Measurements from ENCODE around the gene CEP72.
A peak's percentile ranks its signal among the peaks of the same experiment; 100 is the strongest.
"Not testable (repeated sequence)": the region's sequence is repeated elsewhere in the genome, so short reads cannot be mapped to it uniquely, and the experiment has no call there.

The CEP72 gene, protein sequence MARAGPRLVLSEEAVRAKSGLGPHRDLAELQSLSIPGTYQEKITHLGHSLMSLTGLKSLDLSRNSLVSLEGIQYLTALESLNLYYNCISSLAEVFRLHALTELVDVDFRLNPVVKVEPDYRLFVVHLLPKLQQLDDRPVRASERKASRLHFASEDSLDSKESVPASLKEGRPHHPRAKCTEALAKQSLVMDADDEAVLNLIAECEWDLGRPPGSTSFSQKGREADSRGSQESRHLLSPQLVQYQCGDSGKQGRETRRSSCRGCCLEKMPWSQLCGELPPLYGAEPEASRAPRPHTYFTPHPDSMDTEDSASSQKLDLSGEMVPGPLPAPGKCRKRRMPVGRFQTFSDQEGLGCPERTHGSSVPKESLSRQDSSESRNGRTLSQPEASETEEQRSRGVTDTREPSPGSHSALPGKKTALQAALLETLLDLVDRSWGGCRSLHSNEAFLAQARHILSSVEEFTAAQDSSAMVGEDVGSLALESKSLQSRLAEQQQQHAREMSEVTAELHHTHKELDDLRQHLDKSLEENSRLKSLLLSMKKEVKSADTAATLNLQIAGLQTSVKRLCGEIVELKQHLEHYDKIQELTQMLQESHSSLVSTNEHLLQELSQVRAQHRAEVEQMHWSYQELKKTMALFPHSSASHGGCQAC

DNA sequence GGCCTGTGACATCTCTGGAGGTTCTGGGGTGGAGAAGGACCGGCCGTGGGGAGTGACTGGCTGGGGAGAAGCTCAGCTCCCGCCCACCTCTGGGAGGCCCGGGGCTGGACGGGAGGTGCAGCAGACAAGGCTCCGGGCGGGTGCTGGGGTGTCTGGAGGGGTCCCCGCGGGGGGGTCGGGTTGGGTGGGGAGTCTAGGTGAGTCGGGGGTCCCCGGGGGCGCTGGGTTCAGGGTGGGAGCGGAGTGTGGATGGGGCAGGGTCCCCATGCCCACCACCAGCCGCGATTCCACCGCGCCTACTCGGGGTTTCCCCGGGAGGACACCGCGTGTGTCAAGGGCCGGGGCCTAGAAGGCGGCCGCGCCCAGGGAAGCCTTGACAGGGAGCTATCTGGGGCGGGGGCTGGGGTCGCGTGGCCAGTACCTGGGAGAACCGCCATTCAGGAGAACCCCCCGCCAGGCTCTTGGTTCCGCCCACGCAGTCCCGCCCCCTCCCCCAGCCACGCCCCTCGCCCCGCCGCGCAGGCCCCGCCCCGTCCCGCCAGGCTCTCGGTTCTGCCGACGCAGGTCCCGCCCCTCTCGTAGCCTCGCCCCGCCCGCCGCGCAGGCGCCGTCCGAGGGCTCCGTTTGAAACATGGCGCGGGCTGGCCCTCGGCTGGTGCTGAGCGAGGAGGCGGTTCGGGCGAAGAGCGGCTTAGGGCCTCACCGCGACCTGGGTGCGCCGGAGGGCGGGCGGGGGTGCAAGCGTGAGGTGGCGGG is at the start of gene CEP72:
Gene CEP72, plus strand, starts transcription at position 610 of the 756 bp plus-strand sequence. Its CDS starts 22 bp downstream, at position 632.
- DNase-seq, result peak; percentile 94

DNA sequence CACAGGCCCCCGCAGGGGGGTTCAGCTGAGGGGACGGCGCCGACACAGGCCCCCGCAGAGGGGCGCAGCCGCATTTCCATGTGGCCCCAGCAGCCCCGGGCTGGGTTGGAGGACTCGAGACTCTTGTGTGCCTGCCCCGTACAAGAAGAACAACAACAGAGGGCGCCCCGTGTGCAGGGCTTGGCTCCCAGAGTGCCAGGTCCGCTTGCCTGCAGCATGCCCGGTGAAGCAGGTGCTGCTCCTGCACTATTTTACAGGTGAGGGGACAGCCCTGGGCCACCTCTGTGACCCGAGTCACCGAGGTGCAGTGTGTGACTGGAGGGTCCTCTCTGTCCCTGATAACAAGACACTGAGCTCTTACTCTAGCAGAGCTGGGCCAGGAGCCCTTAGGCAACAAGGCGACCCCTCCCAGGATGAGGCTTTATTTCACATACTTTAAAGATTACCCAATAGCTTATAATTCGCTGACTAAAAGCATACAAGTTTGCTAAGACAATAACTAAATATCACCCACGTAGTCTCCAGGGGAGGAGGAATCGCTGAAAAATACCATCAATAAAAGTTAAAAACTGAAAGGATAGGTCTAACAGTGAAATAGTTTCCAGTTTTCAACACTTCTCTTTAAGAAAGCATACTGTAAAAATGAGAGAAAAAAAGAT is 46.2 kb upstream of the CEP72 start:
- DNase-seq, result no peak

DNA sequence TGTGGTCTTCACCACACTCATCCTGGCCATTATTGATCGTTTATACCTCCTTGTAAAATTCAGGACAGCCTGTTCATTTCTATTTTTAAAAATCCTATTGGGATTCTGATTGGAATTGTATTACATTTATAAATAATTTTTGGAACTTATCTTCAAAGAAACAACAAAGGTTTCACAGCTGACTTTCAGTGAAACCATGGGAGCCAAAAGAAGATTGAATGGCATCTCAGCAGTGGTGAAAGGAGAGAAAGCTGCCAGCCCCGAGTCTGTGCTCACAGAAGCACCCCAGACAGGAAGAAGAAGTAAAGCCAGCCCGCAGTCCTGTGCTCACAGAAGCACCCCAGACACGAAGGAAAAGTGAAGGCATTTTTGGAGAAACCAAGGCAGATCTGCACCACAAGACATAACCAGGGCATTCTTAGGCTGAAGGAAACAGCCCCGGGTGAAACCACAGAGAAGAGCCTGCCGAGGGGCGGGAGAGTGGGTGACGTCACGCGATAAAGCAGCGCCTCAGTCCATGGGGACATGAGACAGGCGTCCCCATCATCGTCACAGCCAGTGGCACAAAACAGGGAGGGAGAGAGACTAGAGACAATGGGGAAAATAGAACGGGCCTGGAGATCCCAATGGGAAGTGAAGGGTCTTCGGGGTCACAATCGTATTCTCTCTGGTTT is 45.4 kb upstream of the CEP72 start:
- DNase-seq, result no peak

DNA sequence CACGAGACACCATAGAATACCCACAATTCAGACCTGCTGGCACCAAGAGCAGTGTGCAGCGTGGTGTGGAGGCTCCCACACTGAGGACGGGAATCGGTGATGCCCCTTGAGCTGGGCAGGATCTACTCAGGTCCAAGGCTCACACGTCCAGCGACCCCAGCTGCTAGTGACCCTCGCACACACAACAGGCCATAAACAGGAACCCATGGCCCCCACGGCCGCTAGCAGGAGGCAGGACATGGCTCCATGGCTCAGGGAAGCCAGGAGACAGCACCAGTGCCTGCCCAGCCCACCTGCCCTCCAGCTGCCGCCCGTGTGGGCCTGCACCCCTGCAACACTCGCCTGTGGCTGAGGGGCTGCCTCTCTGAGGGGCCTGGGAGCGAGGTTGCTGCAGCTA is 44.5 kb upstream of the CEP72 start:
- no peak for DNase-seq

DNA sequence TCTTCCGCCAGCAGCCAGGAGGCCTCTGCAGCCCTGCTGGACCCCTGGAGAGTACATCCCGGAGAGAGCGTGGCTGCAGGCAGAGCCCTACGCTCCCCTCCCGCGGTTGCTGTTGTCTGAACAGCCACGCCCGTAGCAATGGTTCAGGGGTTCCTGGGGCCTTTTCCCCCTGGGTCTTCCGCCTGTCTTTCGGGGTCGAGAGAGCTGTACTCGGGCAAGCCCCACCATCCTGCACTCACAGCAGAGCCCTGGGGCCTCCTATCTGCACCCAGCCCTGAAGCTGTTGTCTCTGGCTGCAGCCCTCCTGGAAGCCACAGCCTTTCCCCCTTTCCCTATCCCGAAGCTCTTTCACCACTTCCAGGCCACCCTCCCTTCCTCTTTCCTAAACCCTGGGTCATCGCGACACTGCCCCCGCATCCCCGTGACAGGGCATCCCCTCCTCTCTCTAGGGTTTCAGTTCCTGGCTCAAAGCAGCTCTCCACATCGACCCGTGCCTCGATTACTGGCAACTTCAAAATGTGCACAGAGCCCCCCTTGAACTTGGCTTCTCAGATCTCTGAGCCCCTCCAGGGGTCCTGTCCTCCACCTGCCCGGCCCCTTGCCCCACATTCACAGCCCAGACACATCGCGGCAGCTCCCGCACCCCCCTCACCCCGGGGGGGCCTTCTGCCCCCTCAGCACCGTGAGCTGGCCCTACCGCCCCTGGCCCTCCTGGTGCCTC is 43.9 kb upstream of the CEP72 start:
- no peak for DNase-seq

DNA sequence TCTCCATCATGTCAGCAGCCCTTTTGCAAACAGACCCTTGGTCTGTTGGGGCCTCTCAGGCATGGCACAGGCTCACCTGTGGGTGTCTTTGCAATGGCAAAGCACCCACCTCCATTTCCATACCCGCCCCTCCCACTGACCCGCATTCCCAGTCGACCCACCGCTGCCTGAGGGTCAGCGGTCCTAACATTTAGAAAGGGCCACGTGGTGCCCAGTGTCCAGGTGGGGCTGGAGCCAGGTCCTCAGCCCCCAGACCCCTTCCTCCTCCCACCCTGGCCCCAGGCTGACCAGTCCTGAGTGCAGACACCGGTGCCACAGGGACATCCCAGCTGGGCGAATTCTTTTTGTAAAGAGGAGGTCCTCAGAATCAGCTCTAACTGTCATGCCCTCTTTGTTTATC is 43.3 kb upstream of the CEP72 start:
- DNase-seq, result no peak

DNA sequence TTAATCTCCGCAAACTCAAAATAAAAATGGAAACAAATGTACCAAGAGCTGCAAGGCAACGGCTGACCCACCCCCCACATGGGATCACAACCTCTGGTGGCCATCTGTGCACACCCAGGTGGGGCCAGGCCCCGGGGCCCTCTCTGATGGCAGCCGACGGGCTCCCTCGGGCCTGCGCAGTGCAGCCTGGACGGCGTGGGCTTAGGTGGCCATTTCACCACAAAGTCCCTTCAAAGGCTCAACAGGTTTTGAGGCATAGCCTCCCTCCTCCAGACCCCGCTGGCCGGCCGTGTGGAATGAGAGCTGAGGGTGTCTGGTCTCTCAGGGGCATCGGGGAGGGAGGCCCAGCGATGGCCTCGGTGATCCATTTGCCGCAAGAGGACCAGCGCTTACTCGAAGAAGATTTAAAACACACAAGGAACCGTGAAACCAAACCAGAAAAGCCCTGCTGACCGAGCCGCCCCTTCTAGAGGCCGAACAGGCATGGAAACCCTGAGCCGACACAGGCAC is 42.7 kb upstream of the CEP72 start:
- DNase-seq, result no peak

DNA sequence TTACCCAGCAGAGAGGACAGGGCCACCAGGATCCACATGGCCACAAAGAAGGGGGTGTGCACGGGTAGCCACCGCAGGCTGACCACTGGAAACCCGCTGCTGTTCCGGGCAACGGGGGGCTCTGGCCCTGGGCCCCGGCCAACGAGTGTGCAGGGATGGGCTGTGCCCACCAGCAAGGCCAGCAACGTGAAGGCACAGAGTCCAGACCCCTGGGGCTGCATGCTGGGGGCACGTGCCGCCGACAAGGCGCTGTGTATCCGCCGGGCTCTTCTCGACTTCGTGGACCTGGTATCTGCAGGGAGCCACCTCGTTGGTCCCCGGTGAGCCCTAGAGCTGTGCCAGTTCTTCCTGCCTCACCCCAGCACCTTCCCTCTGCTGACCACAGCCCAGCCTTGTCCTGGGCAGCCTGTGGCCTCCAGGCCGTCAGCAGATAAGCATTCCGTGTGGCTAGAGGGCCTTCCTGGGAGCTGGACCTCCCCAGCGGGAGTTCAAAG is 42.2 kb upstream of the CEP72 start:
- no peak for DNase-seq

DNA sequence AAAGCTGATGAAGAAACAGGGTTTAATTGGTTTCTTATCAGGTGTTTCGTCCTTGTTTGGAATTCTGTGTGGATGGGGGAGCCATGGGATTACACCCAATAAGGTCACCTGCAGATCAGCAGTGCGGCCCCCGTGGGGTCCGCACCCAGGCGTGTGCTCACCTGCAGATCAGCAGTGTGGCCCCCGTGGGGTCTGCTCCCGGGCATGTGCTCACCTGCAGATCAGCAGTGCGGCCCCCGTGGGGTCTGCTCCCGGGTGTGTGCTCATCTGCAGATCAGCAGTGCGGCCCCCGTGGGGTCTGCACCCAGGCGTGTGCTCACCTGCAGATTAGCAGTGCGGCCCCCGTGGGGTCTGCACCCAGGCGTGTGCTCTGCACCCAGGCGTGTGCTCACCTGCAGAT is 41.7 kb upstream of the CEP72 start:
- DNase-seq, result no peak

DNA sequence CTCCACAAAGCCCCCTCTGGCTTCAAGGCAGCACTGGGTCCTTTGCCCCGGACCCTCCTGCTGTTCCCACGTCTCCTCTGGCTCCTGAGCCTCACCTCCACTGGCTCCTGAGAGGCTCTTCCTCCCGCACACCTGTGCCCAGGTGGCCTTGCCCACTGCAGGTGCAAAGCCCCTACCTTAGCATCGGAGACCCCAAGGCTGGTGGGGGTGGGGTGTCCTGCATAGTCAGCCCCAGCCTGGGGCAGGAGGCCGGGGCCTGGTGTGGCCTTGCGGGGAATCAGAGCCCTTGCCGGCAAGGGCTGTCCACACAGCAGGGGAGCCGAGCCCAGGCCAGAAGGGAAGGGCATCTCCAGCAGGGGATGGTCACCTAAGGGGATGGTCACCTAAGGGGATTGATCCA is 41.3 kb upstream of the CEP72 start:
- DNase-seq, result no peak

DNA sequence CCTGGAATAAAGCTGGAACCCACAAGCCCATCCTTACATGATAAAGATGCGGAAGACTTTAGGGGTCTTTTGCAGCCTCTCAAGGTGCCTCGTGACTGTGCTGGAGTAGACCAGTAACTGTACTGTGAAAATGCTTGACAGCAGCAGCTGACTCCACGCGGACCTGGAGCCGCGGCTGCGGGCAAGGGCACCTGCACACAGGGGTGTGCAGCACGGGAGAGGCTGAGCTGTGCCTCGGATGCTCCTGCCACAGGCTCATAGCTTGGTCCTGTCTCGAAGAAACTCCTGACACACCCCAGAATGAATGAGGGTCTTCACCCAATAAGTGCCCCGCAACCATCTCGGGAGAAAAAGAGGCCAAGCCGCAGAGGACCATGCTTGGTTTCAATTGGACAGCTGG is 40.3 kb upstream of the CEP72 start:
- no peak for DNase-seq

DNA sequence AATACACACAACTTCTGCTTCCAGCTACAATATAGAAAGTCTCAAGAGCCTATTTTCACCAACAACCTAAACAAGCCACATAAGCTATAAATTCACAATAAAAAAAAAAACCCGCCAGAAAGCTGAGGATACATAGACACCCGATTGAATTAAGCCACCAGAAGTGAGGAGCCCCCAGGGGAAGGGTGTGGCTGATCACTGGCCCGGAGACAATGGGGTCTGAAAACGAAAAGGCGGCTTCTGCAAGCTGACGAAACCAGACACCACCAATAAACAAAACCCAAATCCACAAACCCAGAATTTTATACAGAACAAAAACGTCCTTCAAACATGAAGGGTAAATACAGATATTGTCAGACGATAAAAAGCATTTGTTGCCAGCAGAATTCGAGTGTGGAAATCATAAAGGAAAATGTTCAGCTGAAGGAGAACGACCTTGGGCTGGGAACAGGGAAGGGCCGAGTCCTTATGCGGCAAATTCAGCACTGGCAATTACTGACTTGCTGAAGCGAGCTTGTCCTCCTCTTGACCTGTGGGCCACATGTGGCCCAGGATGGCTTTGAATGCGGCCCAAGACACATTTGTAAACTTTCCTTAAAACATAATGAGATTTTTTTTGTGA is 39.6 kb upstream of the CEP72 start:
- DNase-seq, result no peak

DNA sequence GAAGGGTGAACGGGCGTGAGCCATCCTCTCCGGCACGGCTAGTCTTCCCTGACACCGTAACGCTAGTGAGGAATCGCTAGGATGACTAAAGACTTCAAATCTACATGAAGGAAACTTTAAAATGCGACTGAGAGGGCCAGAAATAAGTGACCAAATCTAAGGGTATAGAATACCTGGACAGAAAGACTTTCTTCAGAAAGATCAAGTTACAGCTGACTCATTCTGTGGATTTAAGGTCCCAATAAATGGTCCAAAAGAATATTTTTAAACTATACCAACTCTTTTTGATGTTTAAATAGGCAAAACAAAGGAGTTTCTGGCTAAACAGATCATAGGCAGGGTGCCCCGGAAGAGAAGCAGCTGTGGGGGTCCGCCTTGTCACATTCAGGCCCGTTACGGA is 38.9 kb upstream of the CEP72 start:
- no peak for DNase-seq

DNA sequence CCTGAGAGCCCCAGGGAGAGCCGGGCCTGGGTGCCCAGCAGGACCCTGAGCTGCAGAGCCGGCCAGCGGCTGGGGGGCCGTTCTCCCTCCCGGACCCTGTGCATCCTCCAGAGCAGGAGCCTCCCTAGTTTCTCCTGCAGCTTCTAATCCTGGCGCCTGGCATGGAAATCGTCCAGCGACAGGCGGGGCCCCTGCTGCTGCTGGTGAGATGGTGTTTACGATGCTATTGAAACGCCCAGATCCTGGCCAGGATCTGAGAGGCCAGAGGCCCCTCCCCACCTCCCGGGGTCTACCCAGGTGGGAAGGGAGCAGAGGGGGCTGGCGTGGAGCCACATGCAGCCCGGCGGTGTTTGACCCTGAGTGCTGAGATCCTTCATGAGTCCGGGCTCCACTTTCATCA is 38.2 kb upstream of the CEP72 start:
- DNase-seq, result no peak

DNA sequence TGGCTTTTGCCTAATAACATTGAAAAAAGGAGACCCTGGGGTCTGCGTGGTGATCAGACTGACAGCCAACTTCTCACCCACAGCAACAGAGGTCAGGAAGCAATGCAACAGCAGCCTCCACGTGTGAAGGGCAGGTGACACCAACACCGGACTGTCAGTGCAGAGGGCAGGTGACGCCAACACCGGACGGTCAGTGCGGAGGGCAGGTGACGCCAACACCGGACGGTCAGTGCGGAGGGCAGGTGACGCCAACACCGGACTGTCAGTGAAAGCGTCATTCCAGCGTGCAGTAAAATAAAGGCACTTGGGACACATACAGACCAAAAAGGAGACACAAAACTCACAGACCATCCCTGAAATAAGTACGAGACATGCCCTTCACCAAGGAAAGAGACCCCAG is 37.2 kb upstream of the CEP72 start:
- DNase-seq, result no peak

DNA sequence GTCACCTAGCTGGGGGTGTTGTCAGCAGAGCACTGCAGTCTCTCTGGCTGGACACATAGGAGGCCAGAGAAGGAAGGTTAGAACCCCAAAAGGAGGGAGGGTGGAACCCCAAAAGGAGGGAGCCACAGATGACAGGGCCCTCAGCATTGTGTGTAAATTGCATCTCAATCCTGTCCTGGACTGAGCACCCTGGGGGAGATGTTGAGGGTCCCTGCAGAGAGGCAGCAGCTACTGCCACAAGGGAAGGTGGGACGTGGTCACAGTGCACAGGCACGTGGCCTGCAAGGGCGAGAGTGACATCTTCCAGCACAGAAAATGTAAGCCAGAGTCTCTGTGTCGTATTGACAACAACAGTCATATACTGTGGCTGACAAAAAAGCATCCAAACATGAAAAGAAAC is 36.5 kb upstream of the CEP72 start:
- no peak for DNase-seq

DNA sequence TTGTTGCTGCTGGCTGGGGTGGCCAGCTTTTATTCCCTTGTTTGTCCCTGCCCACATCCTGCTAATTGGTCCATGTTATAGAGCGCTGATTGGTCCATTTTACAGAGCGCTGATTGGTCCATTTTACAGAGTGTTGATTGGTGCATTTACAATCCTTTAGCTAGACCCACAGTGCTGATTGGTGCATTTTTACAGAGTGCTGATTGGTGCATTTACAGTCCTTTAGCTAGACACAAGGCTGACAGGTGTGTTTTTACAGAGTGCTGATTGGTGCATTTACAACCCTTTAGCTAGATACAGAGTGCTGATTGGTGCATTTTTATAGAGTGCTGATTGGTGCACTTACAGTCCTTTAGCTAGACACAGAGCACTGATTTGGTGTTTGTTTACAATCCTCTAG is 34.9 kb upstream of the CEP72 start:
- DNase-seq, result not testable (repeated sequence)

DNA sequence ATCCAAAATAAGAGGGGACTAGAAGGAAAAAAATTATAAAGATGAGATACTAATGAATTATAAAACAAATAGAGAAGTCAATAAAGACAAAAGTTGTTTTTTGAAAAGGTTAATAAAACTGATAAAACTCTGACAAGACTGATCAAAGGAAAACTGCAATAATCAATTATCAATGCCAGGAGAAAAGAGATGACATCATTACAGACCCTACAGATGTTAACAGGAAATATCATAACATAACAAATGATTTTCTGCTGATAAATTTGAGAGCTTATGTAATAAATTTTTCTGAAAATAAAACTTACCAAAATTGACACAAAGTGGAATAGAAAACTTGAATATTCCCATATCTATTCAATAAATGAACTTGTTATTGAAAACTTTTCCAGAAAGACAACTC is 34.3 kb upstream of the CEP72 start:
- no peak for DNase-seq

DNA sequence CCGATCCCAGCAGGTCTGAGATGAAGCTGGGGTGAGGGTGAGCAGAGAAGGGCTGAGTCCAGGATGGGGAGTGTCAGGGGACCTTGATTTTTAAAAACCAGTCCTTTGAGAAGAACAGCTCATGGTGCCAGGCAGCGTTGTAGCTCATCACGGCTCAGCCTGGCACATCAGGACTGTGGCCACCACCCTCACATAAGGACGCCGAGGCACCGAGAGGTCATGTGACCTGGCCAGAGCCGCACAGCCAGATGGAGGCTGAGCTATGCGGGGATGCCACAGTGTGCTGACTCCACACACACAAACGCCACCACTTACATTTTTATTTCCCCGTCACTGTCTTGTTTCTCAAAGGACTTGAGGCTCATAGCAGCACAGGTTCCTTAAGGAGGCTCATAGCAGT is 32.9 kb upstream of the CEP72 start:
- no peak for DNase-seq

DNA sequence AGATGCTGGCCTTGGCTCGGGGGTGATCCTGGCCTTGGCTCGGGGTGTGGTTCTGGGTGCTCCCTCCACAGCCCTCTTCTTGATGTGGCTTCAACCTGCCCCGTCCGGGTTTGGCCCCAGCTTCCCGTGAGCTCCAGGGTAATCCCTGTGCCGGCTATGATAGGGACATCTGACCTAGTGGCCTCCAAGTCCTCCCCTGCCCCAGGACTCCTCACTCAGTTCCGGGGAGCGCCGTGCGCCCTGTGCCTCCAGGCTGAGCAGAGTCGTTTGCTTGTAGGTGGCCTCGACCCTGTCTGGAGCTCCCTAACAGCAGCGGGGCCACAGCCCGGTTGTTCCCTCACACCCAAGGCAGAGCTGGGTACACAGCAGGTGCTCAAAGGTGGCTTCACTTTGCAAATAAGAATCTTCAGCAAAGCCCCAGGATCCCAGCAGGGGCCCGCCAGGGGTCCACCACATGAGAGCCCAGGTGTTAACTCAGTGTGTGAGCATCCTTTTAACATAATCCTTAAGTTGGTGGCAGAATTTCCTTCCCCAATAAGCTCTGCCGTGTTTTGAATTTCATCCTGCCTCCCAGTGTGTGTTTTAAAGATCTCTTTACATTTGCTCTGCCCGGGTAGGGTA is 32.3 kb upstream of the CEP72 start:
- no peak for DNase-seq

DNA sequence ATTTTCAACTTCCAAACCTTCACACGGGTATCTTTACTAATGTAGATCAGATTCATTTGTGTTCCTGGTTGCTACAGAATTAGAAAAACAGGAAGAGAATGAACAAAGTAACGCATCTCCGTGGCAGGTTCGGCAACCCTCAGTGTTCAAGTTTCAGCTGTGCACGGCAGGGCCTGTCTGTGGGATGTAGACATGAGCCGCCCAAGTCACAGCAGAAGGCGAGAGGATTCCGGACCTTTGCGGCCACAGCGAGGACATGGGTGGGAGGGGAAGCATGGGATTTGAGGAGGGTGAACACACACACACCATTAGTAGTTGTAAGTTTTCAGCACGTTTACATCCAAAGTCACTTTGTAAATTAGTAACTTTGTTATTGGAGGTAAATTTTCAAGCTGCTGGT is 31.7 kb upstream of the CEP72 start:
- no peak for DNase-seq
